Epithelial cell of proximal tubule (primary cell): ENCODE data around the gene FCER1G. TPM values are rescaled to one million over a fixed set of nuclear protein-coding genes. Genes with fewer than 3 reads are reported as not detected.
A peak's percentile ranks its signal among the peaks of the same experiment; 100 is the strongest.

Experiments used
- DNase-seq: peaks from one replicate; pipeline ENCODE4 v3.0.0-alpha.2; 2011; ENCODE audit warnings: low read depth
- H3K4me3 ChIP-seq: 2 replicates; pipeline ENCODE4 v1.5.1; 2011; ENCODE audit warnings: low read depth, mild to moderate bottlenecking, low read length
- CTCF ChIP-seq: conservative IDR thresholded peaks from 2 replicates; pipeline ENCODE4 v1.5.1; 2012; ENCODE audit warnings: low read depth, mild to moderate bottlenecking, low read length
- total RNA-seq: library from RNA; depleted of rRNA; stranded (reverse); fragments of >200 nt; gene quantifications from 2 replicates; pipeline ENCODE4 v1.2.3, GENCODE V29; 2015

The FCER1G gene
- total RNA-seq, 1 donor from 2014 or later = not detected

GRCh38 chr1:161172349-161172748 lies 42.7 kb upstream of the FCER1G start:
- no peak for TF ChIP-seq CTCF
- no peak overlapping the region for H3K4me3 ChIP-seq
- DNase-seq = no peak

GRCh38 chr1:161172776-161173376 lies 42.2 kb upstream of the FCER1G start:
- DNase-seq = no peak
- no peak for TF ChIP-seq CTCF
- no peak overlapping the region for H3K4me3 ChIP-seq

- no peak for DNase-seq
- no peak for TF ChIP-seq CTCF
- H3K4me3 ChIP-seq = no peak overlapping the region
Observed at GRCh38 chr1:161173711-161174110, 41.4 kb upstream of the FCER1G start.

- DNase-seq = no peak
- no peak overlapping the region for H3K4me3 ChIP-seq
- no peak for TF ChIP-seq CTCF
Observed at GRCh38 chr1:161174911-161175310, 40.2 kb upstream of the FCER1G start.

- TF ChIP-seq CTCF = no peak
- no peak for DNase-seq
- peak overlapping the region; percentile 73 for H3K4me3 ChIP-seq
Observed at GRCh38 chr1:161175771-161176453, 39.2 kb upstream of the FCER1G start.

GRCh38 chr1:161176468-161177111 lies 38.5 kb upstream of the FCER1G start:
- no peak for DNase-seq
- TF ChIP-seq CTCF = no peak
- peak overlapping the region; percentile 73 for H3K4me3 ChIP-seq
